Neural cell (in vitro differentiated cells): Measurements from ENCODE around the gene SETD2.
"Not testable (repeated sequence)": the region's sequence is repeated elsewhere in the genome, so short reads cannot be mapped to it uniquely, and the experiment has no call there.

ENCODE experiments used
- EP300 ChIP-seq: fragments of 450-650 bp; conservative IDR thresholded peaks from 2 replicates; pipeline ENCODE4 v1.6.1; 2014; ENCODE audit warnings: antibody characterized with exemption, mild to moderate bottlenecking, moderate library complexity; ENCODE audit not compliant: poor library complexity, severe bottlenecking
- EZH2 ChIP-seq: fragments of 200-600, 300-800 bp; shearing (Covaris generic), sonication (generic); IDR thresholded peaks from 2 replicates; pipeline ENCODE4 v1.6.1; 2014; ENCODE audit warnings: antibody characterized with exemption, low read length, borderline replicate concordance, mild to moderate bottlenecking; ENCODE audit not compliant: insufficient read depth, poor library complexity, severe bottlenecking
- POLR2AphosphoS5 ChIP-seq: IDR thresholded peaks from 2 replicates; pipeline ENCODE4 v1.6.1; 2012
- RAD21 ChIP-seq: fragments of 450-650 bp; conservative IDR thresholded peaks from 2 replicates; pipeline ENCODE4 v1.6.1; 2014; ENCODE audit warnings: antibody characterized with exemption, mild to moderate bottlenecking, moderate library complexity
- SMC3 ChIP-seq: fragments of 450-650 bp; conservative IDR thresholded peaks from 2 replicates; pipeline ENCODE4 v1.6.1; 2014; ENCODE audit warnings: antibody characterized with exemption, mild to moderate bottlenecking, moderate library complexity; ENCODE audit not compliant: poor library complexity
- TAF1 ChIP-seq: IDR thresholded peaks from 2 replicates; pipeline ENCODE4 v1.6.1; 2012; ENCODE audit warnings: low read depth
- TF ChIP-seq, protein P1 (sequence below): fragments of 450-650 bp; IDR thresholded peaks from 2 replicates; pipeline ENCODE4 v1.5.1; 2014; ENCODE audit warnings: antibody characterized with exemption, mild to moderate bottlenecking, moderate library complexity; ENCODE audit not compliant: poor library complexity, severe bottlenecking

DNA sequence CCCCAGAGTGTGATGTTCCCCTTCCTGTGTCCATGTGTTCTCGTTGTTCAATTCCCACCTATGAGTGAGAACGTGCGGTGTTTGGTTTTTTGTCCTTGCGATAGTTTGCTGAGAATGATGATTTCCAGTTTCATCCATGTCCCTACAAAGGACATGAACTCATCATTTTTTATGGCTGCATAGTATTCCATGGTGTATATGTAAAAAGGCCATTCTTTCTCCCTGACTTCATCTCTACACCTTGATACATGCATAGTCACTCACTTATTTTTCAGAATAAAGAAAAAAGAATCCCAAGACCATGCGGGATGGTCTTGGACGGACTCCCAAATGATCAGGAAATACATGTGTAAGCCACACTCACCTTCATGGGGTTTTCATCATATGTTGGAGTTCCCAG is 126.6 kb downstream of the SETD2 start:
- TF ChIP-seq EP300, POLR2AphosphoS5, EZH2, TAF1, RAD21, SMC3: not testable (repeated sequence)
- TF ChIP-seq, protein P1, sequence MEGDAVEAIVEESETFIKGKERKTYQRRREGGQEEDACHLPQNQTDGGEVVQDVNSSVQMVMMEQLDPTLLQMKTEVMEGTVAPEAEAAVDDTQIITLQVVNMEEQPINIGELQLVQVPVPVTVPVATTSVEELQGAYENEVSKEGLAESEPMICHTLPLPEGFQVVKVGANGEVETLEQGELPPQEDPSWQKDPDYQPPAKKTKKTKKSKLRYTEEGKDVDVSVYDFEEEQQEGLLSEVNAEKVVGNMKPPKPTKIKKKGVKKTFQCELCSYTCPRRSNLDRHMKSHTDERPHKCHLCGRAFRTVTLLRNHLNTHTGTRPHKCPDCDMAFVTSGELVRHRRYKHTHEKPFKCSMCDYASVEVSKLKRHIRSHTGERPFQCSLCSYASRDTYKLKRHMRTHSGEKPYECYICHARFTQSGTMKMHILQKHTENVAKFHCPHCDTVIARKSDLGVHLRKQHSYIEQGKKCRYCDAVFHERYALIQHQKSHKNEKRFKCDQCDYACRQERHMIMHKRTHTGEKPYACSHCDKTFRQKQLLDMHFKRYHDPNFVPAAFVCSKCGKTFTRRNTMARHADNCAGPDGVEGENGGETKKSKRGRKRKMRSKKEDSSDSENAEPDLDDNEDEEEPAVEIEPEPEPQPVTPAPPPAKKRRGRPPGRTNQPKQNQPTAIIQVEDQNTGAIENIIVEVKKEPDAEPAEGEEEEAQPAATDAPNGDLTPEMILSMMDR, result not testable (repeated sequence)
